ENCODE measurements around the gene PRTFDC1.

DNA sequence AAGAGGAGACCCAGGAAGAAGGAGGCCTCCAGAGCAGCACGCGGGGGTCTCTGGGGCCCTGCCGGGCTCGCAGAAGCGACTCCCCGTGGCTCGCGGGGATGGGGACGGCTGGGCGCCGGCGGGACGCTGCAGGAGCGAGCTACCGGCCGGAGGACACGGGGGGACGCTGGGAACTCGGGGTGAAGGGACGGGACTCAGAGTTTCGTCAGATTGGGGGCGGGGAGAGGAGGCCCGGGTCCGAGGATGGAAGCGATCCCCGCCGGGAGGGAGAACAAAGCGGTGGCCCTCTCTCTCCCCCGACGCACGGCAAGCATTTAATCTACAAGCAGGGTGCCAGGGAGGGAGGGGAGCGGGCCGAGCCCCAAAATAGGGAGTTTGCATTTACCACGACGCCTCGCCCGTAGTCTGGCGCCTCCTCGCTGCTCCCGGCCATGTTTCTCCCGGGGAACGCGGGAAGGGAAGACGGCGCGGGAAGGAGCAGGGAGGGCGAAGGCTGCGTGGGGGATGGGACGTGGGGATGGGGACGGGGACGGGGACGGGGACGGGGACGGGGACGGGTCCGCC is at the start of gene PRTFDC1:
- TF ChIP-seq SIN3A (IDR thresholded peaks at IDR 0.05; ENCODE audit: borderline replicate concordance, insufficient read depth, low read length) (no peak), POLR2AphosphoS5 (IDR thresholded peaks at IDR 0.05; ENCODE audit: low read depth, low read length) (no peak)
